GM21825 (cell line): ENCODE data around the gene PDIA2.

Source experiments
- ATAC-seq: cut with Tn5 transposase; IDR thresholded peaks from one replicate; pipeline ENCODE4 v1.9.1; 2021; ENCODE audit warnings: mild to moderate bottlenecking, moderate library complexity; ENCODE audit not compliant: unreplicated experiment

The PDIA2 gene

GRCh38 chr16:279531-279930, 3.4 kb upstream of the PDIA2 start:
- no peak for ATAC-seq

GRCh38 chr16:280005-280460, 2.9 kb upstream of the PDIA2 start:
- no peak for ATAC-seq

DNA sequence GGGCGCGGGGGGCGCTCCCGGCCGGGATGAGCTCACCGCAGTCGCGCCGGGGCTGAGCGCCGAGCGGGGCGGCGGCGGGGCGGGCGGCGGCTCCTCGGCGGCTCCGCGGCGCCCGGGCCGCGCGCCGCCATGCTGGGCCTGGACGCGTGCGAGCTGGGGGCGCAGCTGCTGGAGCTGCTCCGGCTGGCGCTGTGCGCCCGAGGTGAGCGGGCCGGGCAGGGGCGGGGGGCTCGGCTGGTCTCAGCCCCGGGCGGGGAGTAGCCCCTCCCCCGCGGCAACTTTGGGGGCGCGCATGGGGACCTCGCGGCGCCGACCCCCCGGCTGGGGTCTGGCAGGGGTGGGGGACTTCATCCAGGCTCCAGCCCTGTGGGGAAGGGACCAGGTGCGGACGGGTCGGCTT, 2.4 kb upstream of the PDIA2 start, which contains the start of gene ARHGDIG:
TSS of gene ARHGDIG (plus strand) at position 40 of the 400 bp plus-strand sequence. CDS start at position 130, 90 bp downstream.
- ATAC-seq, result no peak

- no peak for ATAC-seq
These were observed 1.8 kb upstream of the PDIA2 start for GRCh38 chr16:280991-281659.

- ATAC-seq, result no peak
These were observed 1.2 kb upstream of the PDIA2 start for GRCh38 chr16:281660-282255.

DNA sequence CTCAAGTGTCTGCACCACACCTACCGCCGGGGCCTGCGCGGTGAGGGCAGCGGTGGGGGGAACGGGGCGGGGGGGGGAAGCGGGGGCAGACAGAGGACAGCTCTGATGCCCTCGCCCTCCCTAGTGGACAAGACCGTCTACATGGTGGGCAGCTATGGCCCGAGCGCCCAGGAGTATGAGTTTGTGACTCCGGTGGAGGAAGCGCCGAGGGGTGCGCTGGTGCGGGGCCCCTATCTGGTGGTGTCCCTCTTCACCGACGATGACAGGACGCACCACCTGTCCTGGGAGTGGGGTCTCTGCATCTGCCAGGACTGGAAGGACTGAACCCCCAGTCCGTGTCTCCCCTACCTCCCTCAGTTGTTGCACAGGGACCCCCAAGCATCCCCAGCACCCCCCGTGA, 473 bp upstream of the PDIA2 start:
- ATAC-seq, result no peak

GRCh38 chr16:284204-285120, 1.5 kb downstream of the PDIA2 start:
- ATAC-seq, result no peak

GRCh38 chr16:285146-286055, 2.4 kb downstream of the PDIA2 start:
- ATAC-seq, result no peak

DNA sequence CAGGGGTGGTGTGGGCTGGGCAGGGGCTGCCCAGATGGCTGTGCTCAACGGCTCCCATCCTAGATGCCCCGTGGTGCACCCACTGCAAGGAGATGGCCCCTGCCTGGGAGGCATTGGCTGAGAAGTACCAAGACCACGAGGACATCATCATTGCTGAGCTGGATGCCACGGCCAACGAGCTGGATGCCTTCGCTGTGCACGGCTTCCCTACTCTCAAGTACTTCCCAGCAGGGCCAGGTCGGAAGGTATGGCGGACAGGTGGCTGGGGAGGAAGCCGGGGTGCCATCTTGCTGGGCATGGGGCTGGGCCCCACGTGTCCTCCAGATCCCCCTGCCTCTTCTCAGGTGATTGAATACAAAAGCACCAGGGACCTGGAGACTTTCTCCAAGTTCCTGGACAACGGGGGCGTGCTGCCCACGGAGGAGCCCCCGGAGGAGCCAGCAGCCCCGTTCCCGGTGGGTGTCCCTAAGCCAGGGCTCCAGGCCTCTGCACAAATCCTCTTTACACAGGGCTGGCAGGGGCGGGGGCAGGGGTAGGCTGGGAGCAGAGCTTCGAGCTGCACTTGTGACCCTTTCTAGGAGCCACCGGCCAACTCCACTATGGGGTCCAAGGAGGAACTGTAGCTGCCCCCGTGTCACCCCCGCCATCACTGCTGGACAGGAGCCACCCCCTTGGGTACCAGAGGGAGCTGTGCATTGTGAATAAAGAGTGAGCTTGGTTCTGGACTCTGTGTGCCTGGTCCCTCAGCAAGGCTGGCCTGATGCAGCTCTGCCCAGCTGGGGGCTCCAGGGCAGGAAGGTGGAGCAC, 3.7 kb downstream of the PDIA2 start:
- no peak for ATAC-seq

DNA sequence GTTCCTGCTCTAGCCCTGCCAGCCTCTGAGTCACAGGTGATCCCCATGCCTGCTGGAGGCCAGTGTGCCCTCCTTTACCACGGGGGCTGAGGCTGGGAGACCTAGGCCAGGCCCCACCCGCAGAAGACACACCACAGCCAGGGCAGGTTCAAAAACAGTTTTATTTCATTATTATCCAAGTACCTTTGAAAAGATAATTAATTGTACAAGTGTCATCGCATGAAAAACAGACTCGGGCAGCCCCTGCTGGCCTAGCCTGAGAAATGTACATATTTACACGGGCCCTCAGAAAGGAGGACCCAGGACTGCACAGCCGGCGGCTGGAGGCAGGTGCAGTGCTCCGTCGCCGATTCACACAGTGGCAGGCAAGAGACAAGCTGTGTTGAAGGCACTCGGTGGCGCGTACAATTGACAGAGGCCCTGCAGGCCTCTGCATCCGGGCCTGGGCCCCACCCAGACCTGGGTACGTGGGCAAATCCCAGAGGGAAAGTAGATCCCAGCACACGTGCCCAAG, 4.4 kb downstream of the PDIA2 start:
- no peak for ATAC-seq

- no peak for ATAC-seq
These were observed 5.3 kb downstream of the PDIA2 start for GRCh38 chr16:287981-288920.

DNA sequence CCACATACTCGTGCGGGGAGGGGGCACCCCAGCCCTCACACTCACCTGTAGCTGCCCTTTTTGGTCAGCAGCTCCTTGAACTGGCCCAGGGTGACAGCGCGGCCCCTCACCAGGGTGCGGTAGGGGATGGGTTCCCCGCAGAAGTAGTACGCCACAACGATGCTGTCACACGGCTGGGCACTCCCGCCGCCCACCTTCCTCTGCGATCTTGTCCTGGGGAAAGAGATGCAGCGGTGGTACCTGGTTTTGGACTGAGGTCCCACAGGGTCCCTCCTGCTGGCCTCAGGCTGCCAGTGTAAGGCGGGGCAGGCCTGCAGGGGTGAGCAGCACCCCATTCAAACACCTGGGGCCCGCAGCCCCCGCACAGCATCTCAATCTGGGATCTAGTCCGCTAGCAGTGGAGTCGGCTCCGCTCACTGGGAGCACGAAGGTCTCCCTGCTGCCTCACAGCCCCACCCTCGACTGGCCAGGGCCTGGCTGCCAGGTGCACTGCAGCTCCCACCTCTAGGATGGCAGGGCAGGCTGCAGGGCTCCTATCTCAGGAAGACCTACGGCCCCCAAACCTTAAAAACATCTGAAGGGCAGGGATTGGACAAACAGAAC, 6.5 kb downstream of the PDIA2 start:
- ATAC-seq, result no peak

DNA sequence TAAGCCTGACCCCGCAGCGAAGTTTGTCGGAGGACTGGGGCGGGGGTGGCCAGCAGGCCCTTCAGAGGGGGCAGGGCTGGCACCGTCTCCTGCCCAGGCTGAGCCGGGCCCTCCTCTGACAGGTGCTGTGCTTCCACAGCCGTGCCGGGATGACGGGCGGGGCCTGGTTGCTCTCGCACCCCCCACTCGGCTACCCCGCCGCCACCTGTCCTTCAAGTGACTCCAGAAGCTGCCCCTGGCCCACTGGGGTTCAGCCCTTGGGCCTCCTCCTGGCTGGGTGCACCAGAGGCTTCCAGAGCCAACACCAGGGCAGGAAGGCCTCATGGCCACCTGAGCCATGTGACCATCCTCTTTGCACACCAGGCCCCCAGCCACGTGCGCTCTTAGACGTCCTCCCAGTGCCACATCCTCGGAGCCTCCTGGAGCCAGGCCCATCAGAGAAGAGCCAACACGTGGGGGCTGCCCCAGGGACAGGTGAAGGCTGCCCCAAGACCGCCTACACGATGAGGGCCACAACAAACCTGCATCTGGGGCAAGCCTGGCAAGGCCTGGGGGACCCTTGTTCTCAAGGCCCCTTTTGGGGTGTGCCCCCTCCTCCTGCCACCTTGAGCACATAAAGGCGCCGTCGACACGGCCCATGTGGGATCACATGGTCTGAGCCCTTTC, 7.2 kb downstream of the PDIA2 start:
- no peak for ATAC-seq

GRCh38 chr16:290681-291405, 7.9 kb downstream of the PDIA2 start:
- no peak for ATAC-seq

GRCh38 chr16:291539-291938, 8.6 kb downstream of the PDIA2 start:
- ATAC-seq, result no peak

DNA sequence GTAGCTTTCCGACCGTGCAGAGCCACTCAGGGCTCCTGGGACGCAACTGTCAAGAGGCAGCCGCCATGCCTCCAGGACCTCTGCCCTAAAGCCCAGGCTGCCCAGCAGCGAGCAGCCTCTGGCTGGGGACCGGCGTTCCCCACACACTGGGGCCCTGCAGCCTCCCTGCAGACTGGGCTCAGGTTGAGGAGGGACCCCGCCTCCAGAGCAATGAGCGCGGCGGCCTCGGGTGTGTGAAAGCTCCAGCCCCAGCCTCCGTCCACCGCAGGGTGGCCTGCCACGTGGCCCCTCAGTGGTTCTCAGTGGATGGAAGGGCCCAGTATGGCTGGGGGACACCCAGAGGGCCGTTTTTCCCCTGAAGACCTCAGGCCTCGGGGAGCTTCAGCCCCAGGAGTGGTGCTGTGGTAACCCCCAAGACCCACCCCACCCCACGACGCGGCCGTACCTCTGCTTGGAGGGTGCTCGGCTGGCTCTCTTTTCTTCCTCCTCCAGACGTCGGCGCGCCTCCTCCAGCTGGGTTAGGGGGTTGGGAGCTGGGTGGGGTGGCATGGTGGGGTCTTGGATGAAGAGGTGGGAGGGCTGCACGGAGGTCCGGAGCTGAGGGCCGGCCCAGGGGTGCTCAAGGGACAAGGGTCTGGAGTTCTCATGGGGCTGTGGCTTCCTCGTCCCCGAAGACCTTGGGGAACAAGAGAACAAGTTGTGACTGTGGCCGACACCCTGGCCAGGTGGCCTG, 10.2 kb downstream of the PDIA2 start:
- ATAC-seq, result no peak
